IMR-90 (cell line): ENCODE data around the gene CCDC116. TPM values are rescaled to one million over a fixed set of nuclear protein-coding genes. Genes with fewer than 3 reads are reported as not detected.

Experiments used
- ATAC-seq: fragments of 200-7000 bp; cut with Tn5 transposase; 2 replicates; pipeline ENCODE4 v1.9.1; 2020; ENCODE audit warnings: low read depth, mild to moderate bottlenecking, moderate library complexity
- BruUV-seq: library from RNA; stranded (reverse); fragments of 400-500 nt; replicated peaks from 2 replicates; lab custom pipeline; 2021; lab: Mats Ljungman, UMichigan
- CTCF ChIA-PET: fragments of 300-600 bp; formaldehyde crosslinking; extraction: SDS; loops from one replicate; lab custom pipeline; 2021; ENCODE audit warnings: antibody characterized with exemption; lab: Yijun Ruan, JAX
- POLR2A ChIA-PET: fragments of 300-600 bp; sonication (Branson Sonifier 250); formaldehyde crosslinking; loops from one replicate; lab custom pipeline; 2022; ENCODE audit warnings: antibody characterized with exemption; ENCODE audit not compliant: unreplicated experiment; lab: Charles Lee
- DNase-seq: peaks from one replicate; pipeline ENCODE4 v3.0.0; 2013
- H2AFZ ChIP-seq: replicated peaks from 2 replicates; pipeline ENCODE3; 2013; ENCODE audit warnings: low read length, mild to moderate bottlenecking; ENCODE audit not compliant: poor library complexity
- H2AK5ac ChIP-seq: 2 replicates; pipeline ENCODE4 v1.6.1; 2013; ENCODE audit warnings: low read depth, low read length, inconsistent platforms
- H2AK9ac ChIP-seq: replicated peaks from 2 replicates; pipeline ENCODE3; 2013; ENCODE audit warnings: mild to moderate bottlenecking, low read depth, low read length, moderate library complexity; ENCODE audit not compliant: poor library complexity
- H2BK120ac ChIP-seq: 2 replicates; pipeline ENCODE4 v1.6.1; 2013; ENCODE audit warnings: low read depth, low read length, inconsistent platforms
- H2BK15ac ChIP-seq: 3 replicates; pipeline ENCODE4 v1.6.1; 2013; ENCODE audit warnings: low read depth, low read length, inconsistent platforms
- H2BK20ac ChIP-seq: 2 replicates; pipeline ENCODE4 v1.6.1; 2013; ENCODE audit warnings: low read depth, mild to moderate bottlenecking, inconsistent platforms, low read length, moderate library complexity
- H2BK5ac ChIP-seq: 2 replicates; pipeline ENCODE4 v1.6.1; 2013; ENCODE audit warnings: mild to moderate bottlenecking, low read depth, low read length, inconsistent platforms; ENCODE audit not compliant: poor library complexity, severe bottlenecking
- H3K14ac ChIP-seq: replicated peaks from 2 replicates; pipeline ENCODE4 v1.6.1; 2013; ENCODE audit warnings: low read depth, low read length, inconsistent platforms
- H3K18ac ChIP-seq: 2 replicates; pipeline ENCODE4 v1.6.1; 2013; ENCODE audit warnings: low read depth, low read length, control low read depth
- H3K23ac ChIP-seq: 2 replicates; pipeline ENCODE4 v1.6.1; 2013; ENCODE audit warnings: low read depth, low read length, inconsistent platforms
- H3K27ac ChIP-seq: 2 replicates; pipeline ENCODE4 v1.5.1; 2013; ENCODE audit warnings: mild to moderate bottlenecking, control low read depth, low read length; ENCODE audit not compliant: insufficient read depth
- H3K27me3 ChIP-seq: 2 replicates; pipeline ENCODE4 v1.6.1; 2013; ENCODE audit warnings: low read length; ENCODE audit not compliant: control insufficient read depth, insufficient read depth
- H3K36me3 ChIP-seq: 2 replicates; pipeline ENCODE4 v1.6.1; 2013; ENCODE audit warnings: low read length, mixed read lengths; ENCODE audit not compliant: control insufficient read depth, insufficient read depth
- H3K4ac ChIP-seq: 2 replicates; pipeline ENCODE4 v1.6.1; 2013; ENCODE audit warnings: low read depth, low read length, inconsistent platforms
- H3K4me1 ChIP-seq: 2 replicates; pipeline ENCODE4 v1.6.1; 2013; ENCODE audit warnings: low read length, mixed read lengths; ENCODE audit not compliant: control insufficient read depth, insufficient read depth
- H3K4me2 ChIP-seq: 2 replicates; pipeline ENCODE4 v1.6.1; 2013; ENCODE audit warnings: low read depth, mild to moderate bottlenecking, control low read depth, low read length, moderate library complexity
- H3K4me3 ChIP-seq: 2 replicates; pipeline ENCODE4 v1.5.1; 2013; ENCODE audit warnings: low read depth, mild to moderate bottlenecking, control low read depth, low read length, moderate library complexity; ENCODE audit not compliant: insufficient read depth
- H3K56ac ChIP-seq: 2 replicates; pipeline ENCODE4 v1.6.1; 2013; ENCODE audit warnings: low read length, inconsistent platforms; ENCODE audit not compliant: insufficient read depth; ENCODE audit errors: extremely low read depth
- H3K79me1 ChIP-seq, 2 experiments: 2 replicates each; pipeline ENCODE4 v1.6.1; 2013; ENCODE audit warnings: low read length in 2 of 2, inconsistent platforms in 1 of 2, low read depth in 1 of 2
- H3K9ac ChIP-seq: 2 replicates; pipeline ENCODE4 v1.6.1; 2013; ENCODE audit warnings: low read depth, low read length, control low read depth
- H3K9me1 ChIP-seq: 2 replicates; pipeline ENCODE4 v1.6.1; 2013; ENCODE audit warnings: low read length, inconsistent platforms; ENCODE audit not compliant: insufficient read depth
- H3K9me3 ChIP-seq: 2 replicates; pipeline ENCODE4 v1.6.1; 2013; ENCODE audit warnings: low read length; ENCODE audit not compliant: control insufficient read depth, insufficient read depth
- H4K20me1 ChIP-seq: 2 replicates; pipeline ENCODE4 v1.6.1; 2013; ENCODE audit warnings: low read length, inconsistent platforms; ENCODE audit not compliant: insufficient read depth
- H4K5ac ChIP-seq: 2 replicates; pipeline ENCODE4 v1.6.1; 2013; ENCODE audit warnings: mild to moderate bottlenecking, low read depth, low read length, control low read depth
- H4K8ac ChIP-seq, 2 experiments: 2 replicates each; pipeline ENCODE4 v1.6.1; 2013; ENCODE audit warnings: low read depth in 2 of 2, low read length in 2 of 2, control low read depth in 1 of 2, inconsistent platforms in 1 of 2
- H4K91ac ChIP-seq: 2 replicates; pipeline ENCODE4 v1.6.1; 2013; ENCODE audit warnings: low read depth, low read length, inconsistent platforms; ENCODE audit not compliant: insufficient read depth
- BHLHE40 ChIP-seq: fragments of 150-350 bp; IDR thresholded peaks from 2 replicates; pipeline ENCODE4 v1.6.1; 2016; ENCODE audit warnings: mild to moderate bottlenecking, low read depth, low read length
- CEBPB ChIP-seq: IDR thresholded peaks from 2 replicates; pipeline ENCODE4 v1.6.1; 2012; ENCODE audit warnings: low read depth, low read length, improper control_type of control experiment
- CHD1 ChIP-seq: IDR thresholded peaks from 2 replicates; pipeline ENCODE4 v1.6.1; 2012; ENCODE audit warnings: low read depth, low read length, improper control_type of control experiment
- FOS ChIP-seq: fragments of 150-350 bp; IDR thresholded peaks from 2 replicates; pipeline ENCODE4 v1.6.1; 2016; ENCODE audit warnings: low read depth, low read length
- MAFK ChIP-seq: IDR thresholded peaks from 2 replicates; pipeline ENCODE4 v1.6.1; 2012; ENCODE audit warnings: low read depth, low read length, improper control_type of control experiment
- MAZ ChIP-seq: IDR thresholded peaks from 2 replicates; pipeline ENCODE4 v1.6.1; 2012; ENCODE audit warnings: low read depth, mild to moderate bottlenecking, low read length, improper control_type of control experiment, moderate library complexity, borderline replicate concordance
- RAD21 ChIP-seq: IDR thresholded peaks from 2 replicates; pipeline ENCODE4 v1.6.1; 2012; ENCODE audit warnings: low read length, improper control_type of control experiment
- RCOR1 ChIP-seq: IDR thresholded peaks from 2 replicates; pipeline ENCODE4 v1.6.1; 2012; ENCODE audit warnings: mild to moderate bottlenecking, low read length, improper control_type of control experiment; ENCODE audit not compliant: insufficient replicate concordance
- RFX5 ChIP-seq: IDR thresholded peaks from 2 replicates; pipeline ENCODE4 v1.8.0; 2012; ENCODE audit warnings: low read depth, mild to moderate bottlenecking, low read length, moderate library complexity
- SMC3 ChIP-seq: fragments of 150-350 bp; IDR thresholded peaks from 2 replicates; pipeline ENCODE4 v1.6.1; 2016; ENCODE audit warnings: low read depth, mild to moderate bottlenecking, antibody characterized with exemption, low read length, moderate library complexity
- WGBS, 2 experiments: methylation state at CpG; one replicate each; pipeline versions ENCODE4 v1.1.5 to v1.1.7; 2013; ENCODE audit warnings: missing lambda C conversion rate in 2 of 2; ENCODE audit not compliant: insufficient read length in 1 of 2; ENCODE audit errors: extremely low coverage in 2 of 2; 5-methylcytosine and 5-hydroxymethylcytosine counted together
- dilution Hi-C: fragments of 300-500 bp; cut with HindIII; formaldehyde crosslinking; loops from one replicate; pipeline ENCODE4 v1.14.3; 2018; ENCODE audit warnings: low sequenced_read_pairs; ENCODE audit not compliant: unreplicated experiment
- in situ Hi-C: fragments of 300-500 bp; cut with MboI; formaldehyde crosslinking; loops from 3 replicates; pipeline ENCODE4 v1.14.3; 2019; ENCODE audit warnings: low sequenced_read_pairs, inconsistent platforms, mixed read lengths
- intact Hi-C: fragments of 100-400 bp; cut with micrococcal nuclease; formaldehyde crosslinking; loops from 2 replicates; pipeline ENCODE4 v1.10.0; 2022
- polyA plus RNA-seq, 3 experiments: library from polyadenylated mRNA; depleted of rRNA; stranded (reverse); fragments of >200 nt; gene quantifications; 2 replicates each; pipeline ENCODE4 v1.2.3, GENCODE V29; 2012; ENCODE audit warnings: low replicate concordance in 1 of 3
- total RNA-seq: library from RNA; depleted of rRNA; stranded (reverse); fragments of >200 nt; gene quantifications from 2 replicates; pipeline ENCODE4 v1.2.3, GENCODE V29; 2012
- TF ChIP-seq, protein P1 (sequence below): conservative IDR thresholded peaks from 2 replicates; pipeline ENCODE4 v1.5.1; 2012; ENCODE audit warnings: mild to moderate bottlenecking, low read depth, low read length, improper control_type of control experiment
- TF ChIP-seq, protein P2 (sequence below): fragments of 150-350 bp; IDR thresholded peaks from 2 replicates; pipeline ENCODE4 v1.6.1; 2017; ENCODE audit warnings: mild to moderate bottlenecking, antibody characterized with exemption, low read length, low read depth

The CCDC116 gene
- total and polyA plus RNA-seq, 2 of the 4 experiments (the other 2 are of a cell fraction): under 0.01 to 0.27 TPM

DNA sequence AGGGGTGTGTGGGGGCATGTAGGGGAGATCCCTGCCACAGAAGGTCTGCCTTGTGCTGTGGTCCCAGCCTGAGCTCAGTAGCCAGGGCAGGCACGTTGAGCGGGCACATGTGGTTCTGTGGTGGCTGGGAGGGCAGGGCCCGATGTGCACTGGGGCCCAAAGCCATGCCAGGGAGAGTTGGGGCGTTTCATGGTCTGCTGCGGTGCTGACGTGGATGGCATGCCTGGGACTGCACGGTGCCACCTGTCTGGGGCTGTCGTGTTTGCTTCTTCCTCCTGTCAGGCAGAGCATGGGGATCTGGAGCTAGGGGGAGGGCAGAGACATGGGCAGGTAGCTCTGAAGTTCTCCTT lies 52.6 kb downstream of the CCDC116 start:
- no peaks in the 10 kb centered on the region; a peak in 1 of 4 replicates for H3K79me1 ChIP-seq
- H4K8ac ChIP-seq: no peak overlapping the region
- no peaks in the 10 kb centered on the region for H3K27me3 ChIP-seq
- 97% methylated on average over 3 of the region's 8 CpGs; no CpG with 5 or more reads in 1 of the 2 experiments for whole genome bisulfite sequencing, 2 experiments
- no TSS peak for BruUV-seq
- no peak overlapping the region for H2BK120ac ChIP-seq
- POLR2A ChIA-PET: no interaction called here
- no peak overlapping the region for H3K18ac ChIP-seq
- TF ChIP-seq, protein P1, sequence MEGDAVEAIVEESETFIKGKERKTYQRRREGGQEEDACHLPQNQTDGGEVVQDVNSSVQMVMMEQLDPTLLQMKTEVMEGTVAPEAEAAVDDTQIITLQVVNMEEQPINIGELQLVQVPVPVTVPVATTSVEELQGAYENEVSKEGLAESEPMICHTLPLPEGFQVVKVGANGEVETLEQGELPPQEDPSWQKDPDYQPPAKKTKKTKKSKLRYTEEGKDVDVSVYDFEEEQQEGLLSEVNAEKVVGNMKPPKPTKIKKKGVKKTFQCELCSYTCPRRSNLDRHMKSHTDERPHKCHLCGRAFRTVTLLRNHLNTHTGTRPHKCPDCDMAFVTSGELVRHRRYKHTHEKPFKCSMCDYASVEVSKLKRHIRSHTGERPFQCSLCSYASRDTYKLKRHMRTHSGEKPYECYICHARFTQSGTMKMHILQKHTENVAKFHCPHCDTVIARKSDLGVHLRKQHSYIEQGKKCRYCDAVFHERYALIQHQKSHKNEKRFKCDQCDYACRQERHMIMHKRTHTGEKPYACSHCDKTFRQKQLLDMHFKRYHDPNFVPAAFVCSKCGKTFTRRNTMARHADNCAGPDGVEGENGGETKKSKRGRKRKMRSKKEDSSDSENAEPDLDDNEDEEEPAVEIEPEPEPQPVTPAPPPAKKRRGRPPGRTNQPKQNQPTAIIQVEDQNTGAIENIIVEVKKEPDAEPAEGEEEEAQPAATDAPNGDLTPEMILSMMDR: no peak
- TF ChIP-seq CHD1 (no peak), RCOR1 (no peak), CEBPB (no peak), MAFK (no peak), FOS (no peak), RAD21 (no peak), BHLHE40 (no peak), RFX5 (no peak), MAZ (no peak), SMC3 (no peak)
- TF ChIP-seq, protein P2, sequence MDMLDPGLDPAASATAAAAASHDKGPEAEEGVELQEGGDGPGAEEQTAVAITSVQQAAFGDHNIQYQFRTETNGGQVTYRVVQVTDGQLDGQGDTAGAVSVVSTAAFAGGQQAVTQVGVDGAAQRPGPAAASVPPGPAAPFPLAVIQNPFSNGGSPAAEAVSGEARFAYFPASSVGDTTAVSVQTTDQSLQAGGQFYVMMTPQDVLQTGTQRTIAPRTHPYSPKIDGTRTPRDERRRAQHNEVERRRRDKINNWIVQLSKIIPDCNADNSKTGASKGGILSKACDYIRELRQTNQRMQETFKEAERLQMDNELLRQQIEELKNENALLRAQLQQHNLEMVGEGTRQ: no peak
- DNase-seq (no peak), ATAC-seq (no peak)
- H3K4me3 ChIP-seq: no peak overlapping the region
- H3K9me3 ChIP-seq: no peaks in the 10 kb centered on the region
- no peak overlapping the region for H3K9ac ChIP-seq
- H3K9me1 ChIP-seq: peaks cover 5% of the 10 kb centered on the region; the same call in 1 of the 2 replicates
- intact Hi-C loops (no loop called here), in situ Hi-C loops (no loop called here), dilution Hi-C loops (no loop called here)
- no peak overlapping the region for H3K23ac ChIP-seq
- H3K14ac ChIP-seq: no peak overlapping the region
- H4K5ac ChIP-seq: no peak overlapping the region
- H2BK15ac ChIP-seq: no peak overlapping the region
- H3K4me2 ChIP-seq: no peak overlapping the region
- H2BK5ac ChIP-seq: no peak overlapping the region
- H3K56ac ChIP-seq: no peak overlapping the region
- no peaks in the 10 kb centered on the region for H4K20me1 ChIP-seq
- H3K27ac ChIP-seq: no peak overlapping the region
- no peak overlapping the region for H3K4ac ChIP-seq
- H2AFZ ChIP-seq: no peak overlapping the region
- H2AK9ac ChIP-seq: peak overlapping the region; percentile 50
- H4K91ac ChIP-seq: no peak overlapping the region
- CTCF ChIA-PET: no interaction called here
- peaks cover 66% of the 10 kb centered on the region for H3K36me3 ChIP-seq
- H3K4me1 ChIP-seq: no peaks in the 10 kb centered on the region
- no peak overlapping the region for H2BK20ac ChIP-seq
- no peak overlapping the region for H2AK5ac ChIP-seq
